ENCODE results near the gene CHAF1B. TPM values are rescaled to one million over a fixed set of nuclear protein-coding genes. Genes with fewer than 3 reads are reported as not detected.

The CHAF1B gene
- total and polyA plus RNA-seq, 10 of the 15 experiments (the other 5 are each of a cell fraction or from before 2014, with no cell fraction given) = 5.9 to 31.5 (median 17.3) TPM

DNA sequence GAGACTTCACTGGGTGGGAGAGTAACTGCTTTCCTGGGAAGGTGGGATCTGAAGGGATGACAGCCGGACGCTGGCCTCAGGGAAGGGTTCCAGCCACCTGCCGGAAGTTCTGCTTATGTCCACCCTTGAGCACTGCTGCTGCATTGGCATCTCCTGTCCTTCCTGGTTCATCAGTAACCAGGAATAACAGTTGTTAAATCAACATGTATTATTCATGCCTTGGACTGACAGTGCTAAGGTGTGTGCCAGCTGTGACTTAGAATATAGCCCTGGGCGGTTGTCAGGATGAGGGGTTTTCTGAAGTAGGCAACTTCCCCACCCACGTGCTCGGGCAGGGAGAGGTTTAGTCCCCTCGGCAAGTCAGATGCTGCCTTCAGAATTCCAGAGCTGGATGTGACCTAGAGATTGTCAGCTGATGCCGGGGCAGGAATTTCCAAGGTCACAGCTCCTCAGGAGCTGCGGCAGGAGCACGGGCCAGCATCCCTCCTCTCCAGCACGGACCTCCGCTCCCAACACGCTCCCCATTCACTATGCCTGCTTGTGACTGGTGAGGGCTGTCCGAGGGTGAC lies 76.8 kb downstream of the CHAF1B start:
- H3K9ac ChIP-seq (ENCODE audit: control insufficient read depth, insufficient read depth, low read length) = no peak overlapping the region
- WGBS (ENCODE audit: insufficient coverage, insufficient replicate concordance, low lambda C conversion rate, missing lambda C conversion rate) = 62% methylated on average over 14 of the region's 14 CpGs
- POLR2A ChIA-PET = interaction anchor here (0.7 kb wide), 1 partner anchor 13 kb away, joined by 4 read pairs; no protein-coding TSS in a partner anchor
- H4K20me1 ChIP-seq (ENCODE audit: control insufficient read depth, insufficient read depth) = no peaks in the 10 kb centered on the region
- H3K9me3 ChIP-seq (replicated peaks; ENCODE audit: control insufficient read depth, insufficient read depth, low read length) = no peaks in the 10 kb centered on the region
- intact Hi-C loops (cut with micrococcal nuclease; ENCODE audit: unreplicated experiment) = no loop called here
- no peak overlapping the region for H3K4me3 ChIP-seq
- RAD21 ChIA-PET (ENCODE audit: unreplicated experiment) = no interaction called here
- no peak overlapping the region for H3K27ac ChIP-seq (ENCODE audit: control insufficient read depth, insufficient read depth)
- SMC1A ChIA-PET (ENCODE audit: uncharacterized antibody, unreplicated experiment) = no interaction called here
- H3K4me2 ChIP-seq (ENCODE audit: control insufficient read depth, insufficient read depth) = no peak overlapping the region
- FAIRE-seq (no peak), ATAC-seq (0 out of 3 replicates have a peak, but pooled peaks have one; percentile 39), DNase-seq (ENCODE audit: low read depth, low spot score) (no peak)
- no peaks in the 10 kb centered on the region for H3K27me3 ChIP-seq (replicated peaks in 1 of 2; ENCODE audit: control insufficient read depth in 2 of 2, insufficient read depth in 2 of 2, low read length in 1 of 2)
- no peak overlapping the region for H2AFZ ChIP-seq (ENCODE audit: control insufficient read depth, low read depth, low read length)
- BruUV-seq (replicated peaks) = no TSS peak
- H3K4me1 ChIP-seq (ENCODE audit: control insufficient read depth, insufficient read depth, low read length) = no peaks in the 10 kb centered on the region
- CTCF ChIA-PET = no interaction called here
- no peaks in the 10 kb centered on the region for H3K36me3 ChIP-seq (ENCODE audit: control insufficient read depth in 2 of 2, insufficient read depth in 2 of 2, low read length in 1 of 2)
- no peaks in the 10 kb centered on the region for H3K79me2 ChIP-seq (ENCODE audit: control insufficient read depth, insufficient read depth, low read length)
- in situ Hi-C loops (cut with MboI) = no loop called here
- TF ChIP-seq, protein P1, sequence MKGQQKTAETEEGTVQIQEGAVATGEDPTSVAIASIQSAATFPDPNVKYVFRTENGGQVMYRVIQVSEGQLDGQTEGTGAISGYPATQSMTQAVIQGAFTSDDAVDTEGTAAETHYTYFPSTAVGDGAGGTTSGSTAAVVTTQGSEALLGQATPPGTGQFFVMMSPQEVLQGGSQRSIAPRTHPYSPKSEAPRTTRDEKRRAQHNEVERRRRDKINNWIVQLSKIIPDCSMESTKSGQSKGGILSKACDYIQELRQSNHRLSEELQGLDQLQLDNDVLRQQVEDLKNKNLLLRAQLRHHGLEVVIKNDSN (IDR thresholded peaks at IDR 0.05; ENCODE audit: borderline replicate concordance, extremely low read length, insufficient read depth, low read depth, low read length) = no peak
- no peak for TF ChIP-seq MTA2 (IDR thresholded peaks at IDR 0.05; ENCODE audit: low read depth)
- TF ChIP-seq TARDBP (IDR thresholded peaks at IDR 0.05; ENCODE audit: borderline replicate concordance) = no peak
- no peak for TF ChIP-seq JUND (IDR thresholded peaks at IDR 0.05; ENCODE audit: low read depth, low read length)

DNA sequence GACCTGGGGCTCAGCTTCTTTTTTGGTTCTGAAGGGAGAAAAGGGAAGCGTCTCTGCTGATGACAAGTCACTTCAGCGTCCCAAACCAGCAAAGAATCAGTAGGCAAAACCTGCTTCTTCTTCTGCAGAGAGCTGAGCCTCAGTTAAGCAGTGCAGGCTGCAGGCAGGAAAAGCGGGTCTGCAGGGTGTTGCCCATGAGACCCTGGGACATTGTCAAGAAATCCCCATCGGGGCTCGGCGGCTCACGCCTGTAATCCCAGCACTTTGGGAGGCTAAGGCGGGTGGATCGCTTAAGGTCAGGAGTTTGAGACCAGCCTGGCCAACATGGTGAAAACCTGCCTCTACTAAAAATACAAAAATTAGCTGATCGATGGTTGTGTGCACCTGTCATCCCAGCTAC lies 78.0 kb downstream of the CHAF1B start:
- CTCF ChIA-PET = no interaction called here
- TF ChIP-seq FOS (IDR thresholded peaks at IDR 0.05; ENCODE audit: borderline replicate concordance, extremely low read depth, insufficient read length) (no peak), GATAD2B (conservative IDR thresholded peaks at IDR 0.05; ENCODE audit: low read depth) (no peak), ZSCAN29 (IDR thresholded peaks at IDR 0.05) (no peak), HDAC6 (IDR thresholded peaks at IDR 0.05; ENCODE audit: unreplicated experiment) (no peak), MEF2A (IDR thresholded peaks at IDR 0.05; ENCODE audit: insufficient read depth, low read depth, low read length) (no peak), SMAD5 (IDR thresholded peaks at IDR 0.05; ENCODE audit: low read depth) (no peak), PAX8 (IDR thresholded peaks at IDR 0.05) (no peak), WRNIP1 (IDR thresholded peaks at IDR 0.05; ENCODE audit: borderline replicate concordance, low read depth, low read length) (no peak), TBL1XR1 (IDR thresholded peaks at IDR 0.05; ENCODE audit: low read depth, low read length) (no peak), IKZF1 (conservative IDR thresholded peaks at IDR 0.05) (no peak), HDAC2 (IDR thresholded peaks at IDR 0.05) (no peak), KLF5 (IDR thresholded peaks at IDR 0.05; ENCODE audit: partially characterized antibody) (no peak)
- TF ChIP-seq, protein P2, sequence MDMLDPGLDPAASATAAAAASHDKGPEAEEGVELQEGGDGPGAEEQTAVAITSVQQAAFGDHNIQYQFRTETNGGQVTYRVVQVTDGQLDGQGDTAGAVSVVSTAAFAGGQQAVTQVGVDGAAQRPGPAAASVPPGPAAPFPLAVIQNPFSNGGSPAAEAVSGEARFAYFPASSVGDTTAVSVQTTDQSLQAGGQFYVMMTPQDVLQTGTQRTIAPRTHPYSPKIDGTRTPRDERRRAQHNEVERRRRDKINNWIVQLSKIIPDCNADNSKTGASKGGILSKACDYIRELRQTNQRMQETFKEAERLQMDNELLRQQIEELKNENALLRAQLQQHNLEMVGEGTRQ (IDR thresholded peaks at IDR 0.05; ENCODE audit: borderline replicate concordance, low read depth, low read length) = no peak

More for the DNA sequence above, 78.0 kb downstream of the CHAF1B start:
- Histone ChIP-seq H3K36me3 (ENCODE audit: control insufficient read depth in 2 of 2, insufficient read depth in 2 of 2, low read length in 1 of 2) (no peaks in the 10 kb centered on the region), H3K27ac (ENCODE audit: control insufficient read depth, insufficient read depth) (no peak overlapping the region), H3K4me2 (ENCODE audit: control insufficient read depth, insufficient read depth) (no peak overlapping the region), H3K9ac (ENCODE audit: control insufficient read depth, insufficient read depth, low read length) (no peak overlapping the region), H3K4me3 (no peak overlapping the region), H3K4me1 (ENCODE audit: control insufficient read depth, insufficient read depth, low read length) (no peaks in the 10 kb centered on the region), H3K27me3 (replicated peaks in 1 of 2; ENCODE audit: control insufficient read depth in 2 of 2, insufficient read depth in 2 of 2, low read length in 1 of 2) (no peaks in the 10 kb centered on the region), H3K9me3 (replicated peaks; ENCODE audit: control insufficient read depth, insufficient read depth, low read length) (no peaks in the 10 kb centered on the region), H2AFZ (ENCODE audit: control insufficient read depth, low read depth, low read length) (no peak overlapping the region), H4K20me1 (ENCODE audit: control insufficient read depth, insufficient read depth) (no peaks in the 10 kb centered on the region), H3K79me2 (ENCODE audit: control insufficient read depth, insufficient read depth, low read length) (no peaks in the 10 kb centered on the region)
- ChIA-PET POLR2A (no interaction called here), SMC1A (ENCODE audit: uncharacterized antibody, unreplicated experiment) (no interaction called here), RAD21 (ENCODE audit: unreplicated experiment) (interaction anchor here (1.5 kb wide), 1 partner anchor 38 kb away, joined by 3 read pairs; no protein-coding TSS in a partner anchor)
- intact Hi-C loops (cut with micrococcal nuclease; ENCODE audit: unreplicated experiment) (no loop called here), in situ Hi-C loops (cut with MboI) (no loop called here)
- ATAC-seq (no peak), DNase-seq (ENCODE audit: low read depth, low spot score) (no peak), FAIRE-seq (no peak)
- no TSS peak for BruUV-seq (replicated peaks)
- WGBS (ENCODE audit: insufficient coverage, insufficient replicate concordance, low lambda C conversion rate, missing lambda C conversion rate) = 78% methylated on average over 10 of the region's 10 CpGs

Measured in GM12878 (cell line).